HG03135 (cell line): ENCODE data around the gene ORM1.
"Not testable (repeated sequence)": the region's sequence is repeated elsewhere in the genome, so short reads cannot be mapped to it uniquely, and the experiment has no call there.

Experiments used
- ATAC-seq: cut with Tn5 transposase; IDR thresholded peaks from one replicate; pipeline ENCODE4 v1.9.1; 2021; ENCODE audit warnings: mild to moderate bottlenecking, moderate library complexity; ENCODE audit not compliant: unreplicated experiment

ORM1 gene

GRCh38 chr9:114322160-114322818 is 609 bp upstream of the ORM1 start:
- not testable (repeated sequence) for ATAC-seq

- ATAC-seq: not testable (repeated sequence)
Measured at GRCh38 chr9:114323849-114324248, 951 bp downstream of the ORM1 start.

GRCh38 chr9:114324492-114324891 is 1.6 kb downstream of the ORM1 start:
- ATAC-seq: no peak

GRCh38 chr9:114324965-114325364 is 2.1 kb downstream of the ORM1 start:
- ATAC-seq: not testable (repeated sequence)

- ATAC-seq: not testable (repeated sequence)
Measured at GRCh38 chr9:114325684-114326254, 2.9 kb downstream of the ORM1 start.

GRCh38 chr9:114327749-114328148 is 4.9 kb downstream of the ORM1 start:
- no peak for ATAC-seq

GRCh38 chr9:114328357-114328820 is 5.5 kb downstream of the ORM1 start:
- ATAC-seq: not testable (repeated sequence)

- ATAC-seq: not testable (repeated sequence)
Measured at GRCh38 chr9:114328937-114329624, 6.2 kb downstream of the ORM1 start.

- ATAC-seq: not testable (repeated sequence)
Measured at GRCh38 chr9:114329625-114330022, 6.7 kb downstream of the ORM1 start, which contains the start of gene ORM2. Gene ORM2 (plus strand): TSS chr9:114329869. CDS start chr9:114329905, 36 bp downstream.

- ATAC-seq: no peak
Measured at GRCh38 chr9:114330636-114331035, 7.7 kb downstream of the ORM1 start.

GRCh38 chr9:114331229-114332195 is 8.6 kb downstream of the ORM1 start:
- ATAC-seq: not testable (repeated sequence)

GRCh38 chr9:114332474-114333040 is 9.7 kb downstream of the ORM1 start:
- ATAC-seq: not testable (repeated sequence)

GRCh38 chr9:114333718-114334117 is 10.8 kb downstream of the ORM1 start:
- not testable (repeated sequence) for ATAC-seq

- no peak for ATAC-seq
Measured at GRCh38 chr9:114334490-114334889, 11.6 kb downstream of the ORM1 start.

GRCh38 chr9:114335745-114336144 is 12.8 kb downstream of the ORM1 start:
- ATAC-seq: no peak

- no peak for ATAC-seq
Measured at GRCh38 chr9:114336157-114336556, 13.3 kb downstream of the ORM1 start.

- ATAC-seq: no peak
Measured at GRCh38 chr9:114336699-114337395, 13.9 kb downstream of the ORM1 start.

- ATAC-seq: no peak
Measured at GRCh38 chr9:114338187-114338586, 15.3 kb downstream of the ORM1 start.

- ATAC-seq: no peak
Measured at GRCh38 chr9:114339130-114339908, 16.4 kb downstream of the ORM1 start.
